Fibroblast of the aortic adventitia (primary cell): ENCODE results near the gene FRMPD4. TPM values are rescaled to one million over a fixed set of nuclear protein-coding genes. Genes with fewer than 3 reads are reported as not detected.

Experiments used
- DNase-seq: peaks from one replicate; pipeline ENCODE4 v3.0.0-alpha.2; 2010; ENCODE audit warnings: low read depth
- H3K4me3 ChIP-seq: 2 replicates; pipeline ENCODE4 v1.5.1; 2011; ENCODE audit warnings: low read depth, mild to moderate bottlenecking, control low read depth, low read length, moderate library complexity
- CTCF ChIP-seq: IDR thresholded peaks from 2 replicates; pipeline ENCODE4 v1.5.1; 2011; ENCODE audit warnings: mild to moderate bottlenecking, low read length, control low read depth, inconsistent platforms; ENCODE audit not compliant: insufficient read depth
- total RNA-seq: library from RNA; depleted of rRNA; stranded (reverse); fragments of >200 nt; gene quantifications from 2 replicates; pipeline ENCODE4 v1.2.3, GENCODE V29; 2012; ENCODE audit warnings: low replicate concordance

The FRMPD4 gene
- total RNA-seq, 1 donor, result 5.0 TPM

GRCh38 chrX:12325171-12325570 is 186.9 kb downstream of the FRMPD4 start:
- no peak for TF ChIP-seq CTCF
- H3K4me3 ChIP-seq, result no peak overlapping the region
- no peak for DNase-seq

- no peak for DNase-seq
- H3K4me3 ChIP-seq, result no peak overlapping the region
- TF ChIP-seq CTCF, result no peak
These were observed 189.6 kb downstream of the FRMPD4 start for GRCh38 chrX:12327836-12328235.

- DNase-seq, result peak; percentile 8
- H3K4me3 ChIP-seq, result no peak overlapping the region
- no peak for TF ChIP-seq CTCF
These were observed 191.2 kb downstream of the FRMPD4 start for GRCh38 chrX:12329476-12329875.

- TF ChIP-seq CTCF, result no peak
- no peak for DNase-seq
- H3K4me3 ChIP-seq, result no peak overlapping the region
These were observed 192.6 kb downstream of the FRMPD4 start for GRCh38 chrX:12330841-12331240.

- no peak for TF ChIP-seq CTCF
- H3K4me3 ChIP-seq, result no peak overlapping the region
- DNase-seq, result no peak
These were observed 194.6 kb downstream of the FRMPD4 start for GRCh38 chrX:12332786-12333347.

- H3K4me3 ChIP-seq, result no peak overlapping the region
- no peak for DNase-seq
- no peak for TF ChIP-seq CTCF
These were observed 201.6 kb downstream of the FRMPD4 start for GRCh38 chrX:12339921-12340320.

- H3K4me3 ChIP-seq, result no peak overlapping the region
- no peak for TF ChIP-seq CTCF
- no peak for DNase-seq
These were observed 206.7 kb downstream of the FRMPD4 start for GRCh38 chrX:12344954-12345353.
